Stomach (tissue), 9 donors: Measurements from ENCODE around the gene PIANP. TPM values are rescaled to one million over a fixed set of nuclear protein-coding genes. Genes with fewer than 3 reads are reported as not detected.

Experiments
- DNase-seq, 2 donors: peaks; one replicate each; pipeline versions ENCODE4 v3.0.0 to v3.0.0-alpha.2; 2013 to 2019
- H3K27ac ChIP-seq, 5 donors: fragments of 200-600 bp in 4 of 5; sonication (generic) in 4 of 5; one replicate each; pipeline ENCODE4 v1.5.1; 2013 to 2019; ENCODE audit warnings: mild to moderate bottlenecking in 1 of 5, moderate library complexity in 1 of 5
- H3K27me3 ChIP-seq, 3 donors: fragments of 200-600 bp; sonication (generic); one replicate each; pipeline ENCODE4 v1.5.1; 2017 to 2019; ENCODE audit warnings: mixed run types in 1 of 3
- H3K36me3 ChIP-seq, 4 donors: fragments of 200-600 bp; sonication (generic); 1 replicate in 3 of 4; 2 replicates in 1 of 4; pipeline ENCODE4 v1.5.1; 2016 to 2019
- H3K4me1 ChIP-seq, 4 donors: fragments of 200-600 bp; sonication (generic); one replicate each; pipeline ENCODE4 v1.5.1; 2016 to 2019
- H3K4me3 ChIP-seq, 4 donors: fragments of 200-600 bp; sonication (generic) in 3 of 4; one replicate each; pipeline ENCODE4 v1.5.1; 2016 to 2019; ENCODE audit warnings: mild to moderate bottlenecking in 1 of 4
- H3K9me3 ChIP-seq, 4 donors: fragments of 200-600 bp; sonication (generic); one replicate each; pipeline ENCODE4 v1.5.1; 2016 to 2019
- EP300 ChIP-seq: sonication (generic); formaldehyde crosslinking; IDR thresholded peaks from one replicate; pipeline ENCODE4 v1.6.1; 2017; ENCODE audit warnings: antibody characterized with exemption
- POLR2A ChIP-seq, 4 donors: fragments of 450-650 bp; IDR thresholded peaks; one replicate each; pipeline ENCODE4 v1.6.1; 2016; ENCODE audit warnings: antibody characterized with exemption in 4 of 4, control low read depth in 2 of 4, mild to moderate bottlenecking in 1 of 4, moderate library complexity in 1 of 4
- POLR2AphosphoS5 ChIP-seq, 3 donors: sonication (generic); formaldehyde crosslinking; IDR thresholded peaks; one replicate each; pipeline ENCODE4 v1.6.1; 2016; ENCODE audit warnings: antibody characterized with exemption in 3 of 3
- WGBS, 5 donors: extraction: QIAGEN DNeasy Blood & Tissue Kit in 3 of 5; methylation state at CpG; one replicate each; pipeline versions ENCODE4 v1.1.5 to v1.1.7; 2013 to 2018; 5-methylcytosine and 5-hydroxymethylcytosine counted together
- intact Hi-C: fragments of 100-400 bp; cut with DNase I; formaldehyde crosslinking; loops from one replicate; pipeline ENCODE4 v1.15.1; 2023; ENCODE audit warnings: low total_unique reads
- polyA plus RNA-seq, 3 donors: library from polyadenylated mRNA; stranded (reverse); fragments of 200-250 nt; gene quantifications; one replicate each; pipeline ENCODE4 v1.2.3, GENCODE V29; 2013
- total RNA-seq, 5 donors: library from RNA; depleted of rRNA; stranded (reverse); fragments of >200 nt; gene quantifications; one replicate each; pipeline versions ENCODE4 v1.1.0 to v1.2.3, GENCODE V29; 2014 to 2016
- TF ChIP-seq, protein P1 (sequence below), 7 experiments: fragments of 450-650 bp in 4 of 7; fragments of 200-600 bp in 3 of 7; sonication (generic) in 3 of 7; IDR thresholded peaks; one replicate each; pipeline ENCODE4 v1.5.1; 2016 to 2019; ENCODE audit warnings: antibody characterized with exemption in 7 of 7, control low read depth in 2 of 7, mild to moderate bottlenecking in 1 of 7
- donor health status: healthy with polysubstance abuse.
- donor health status: Bipolar disorder and iron deficiency.
- donor health status: healthy.

The PIANP gene
- total and polyA plus RNA-seq, 8 donors = 0.14 to 1.7 (median 0.50) TPM; not detected in 3

DNA sequence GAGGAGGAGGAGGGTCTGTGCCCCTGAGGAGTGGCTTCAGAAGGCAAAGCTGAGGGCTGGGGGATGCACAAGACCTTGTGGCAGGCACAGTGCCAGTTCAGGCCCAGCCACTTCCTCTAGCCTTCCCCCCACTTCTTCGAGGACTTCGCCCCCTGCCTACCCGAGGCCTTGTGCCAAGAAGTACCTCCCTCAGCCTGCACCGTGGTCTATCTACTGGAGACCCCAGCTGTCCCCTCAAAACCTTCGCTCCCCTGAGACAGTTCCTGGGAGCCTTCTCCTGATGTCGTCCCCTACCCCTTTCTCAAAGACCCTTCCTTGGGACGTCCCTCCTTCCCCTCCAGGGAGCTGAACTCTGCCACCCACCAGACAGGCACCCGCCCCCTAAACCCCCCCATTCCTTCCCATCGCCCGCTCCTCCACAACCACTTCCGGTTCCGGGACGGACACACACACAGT, 12.0 kb downstream of the PIANP start:
- 0 to 1% (median 0%) methylated on average over 12 to 13 of the region's 13 CpGs for WGBS, 5 donors
- Histone ChIP-seq H3K4me1 (peaks cover 30 to 66% (median 52%) of the 10 kb centered on the region in 4 donors), H3K27ac (peak overlapping the region; percentile 94 to 100 (median 98)), H3K27me3 (no peaks in the 10 kb centered on the region), H3K36me3 (peaks cover 0 to 15% (median 9%) of the 10 kb centered on the region in 4 donors), H3K9me3 (no peaks in the 10 kb centered on the region), H3K4me3 (peak overlapping the region; percentile 68 to 97 (median 84))
- peak; percentile 49 to 86 for DNase-seq
- intact Hi-C loops = no loop called here
- TF ChIP-seq POLR2AphosphoS5 (IDR thresholded peaks at IDR 0.05) (no peak), POLR2A (IDR thresholded peaks at IDR 0.05) (no peak), EP300 (no peak)
- TF ChIP-seq, protein P1, sequence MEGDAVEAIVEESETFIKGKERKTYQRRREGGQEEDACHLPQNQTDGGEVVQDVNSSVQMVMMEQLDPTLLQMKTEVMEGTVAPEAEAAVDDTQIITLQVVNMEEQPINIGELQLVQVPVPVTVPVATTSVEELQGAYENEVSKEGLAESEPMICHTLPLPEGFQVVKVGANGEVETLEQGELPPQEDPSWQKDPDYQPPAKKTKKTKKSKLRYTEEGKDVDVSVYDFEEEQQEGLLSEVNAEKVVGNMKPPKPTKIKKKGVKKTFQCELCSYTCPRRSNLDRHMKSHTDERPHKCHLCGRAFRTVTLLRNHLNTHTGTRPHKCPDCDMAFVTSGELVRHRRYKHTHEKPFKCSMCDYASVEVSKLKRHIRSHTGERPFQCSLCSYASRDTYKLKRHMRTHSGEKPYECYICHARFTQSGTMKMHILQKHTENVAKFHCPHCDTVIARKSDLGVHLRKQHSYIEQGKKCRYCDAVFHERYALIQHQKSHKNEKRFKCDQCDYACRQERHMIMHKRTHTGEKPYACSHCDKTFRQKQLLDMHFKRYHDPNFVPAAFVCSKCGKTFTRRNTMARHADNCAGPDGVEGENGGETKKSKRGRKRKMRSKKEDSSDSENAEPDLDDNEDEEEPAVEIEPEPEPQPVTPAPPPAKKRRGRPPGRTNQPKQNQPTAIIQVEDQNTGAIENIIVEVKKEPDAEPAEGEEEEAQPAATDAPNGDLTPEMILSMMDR (IDR thresholded peaks at IDR 0.05) = no peak

DNA sequence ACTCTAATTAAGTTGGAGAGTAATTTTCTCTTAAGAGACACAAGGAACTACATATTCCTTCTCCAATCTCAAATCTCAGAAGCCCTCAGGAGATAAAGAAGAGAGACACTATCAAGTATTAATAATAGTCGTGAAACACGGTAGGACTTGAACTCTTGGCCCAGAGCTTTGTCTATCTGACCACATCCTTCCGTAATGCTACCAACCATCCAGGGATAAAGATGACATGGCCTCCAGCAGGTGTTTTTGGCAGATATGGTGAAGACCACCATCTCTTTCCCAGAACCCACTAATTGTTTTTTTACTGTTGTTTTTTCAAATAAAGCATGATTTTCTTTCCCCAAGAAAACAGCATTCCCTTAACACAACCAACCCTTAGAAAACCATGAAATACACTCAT, 14.8 kb downstream of the PIANP start:
- peaks cover 30 to 71% (median 58%) of the 10 kb centered on the region in 4 donors for H3K4me1 ChIP-seq
- DNase-seq = no peak
- H3K27ac ChIP-seq = peak overlapping the region in 1 of 5 donors; percentile 10
- 52 to 80% (median 77%) methylated on average over 3 of the region's 3 CpGs for WGBS, 5 donors
- intact Hi-C loops = no loop called here
- no peaks in the 10 kb centered on the region for H3K9me3 ChIP-seq
- TF ChIP-seq POLR2A (IDR thresholded peaks at IDR 0.05) = no peak
- TF ChIP-seq EP300 = no peak
- TF ChIP-seq, protein P1 (IDR thresholded peaks at IDR 0.05) = no peak
- TF ChIP-seq POLR2AphosphoS5 (IDR thresholded peaks at IDR 0.05) = no peak
- peaks cover 0 to 39% (median 32%) of the 10 kb centered on the region in 4 donors for H3K36me3 ChIP-seq
- H3K27me3 ChIP-seq = no peaks in the 10 kb centered on the region
- H3K4me3 ChIP-seq = no peak overlapping the region

DNA sequence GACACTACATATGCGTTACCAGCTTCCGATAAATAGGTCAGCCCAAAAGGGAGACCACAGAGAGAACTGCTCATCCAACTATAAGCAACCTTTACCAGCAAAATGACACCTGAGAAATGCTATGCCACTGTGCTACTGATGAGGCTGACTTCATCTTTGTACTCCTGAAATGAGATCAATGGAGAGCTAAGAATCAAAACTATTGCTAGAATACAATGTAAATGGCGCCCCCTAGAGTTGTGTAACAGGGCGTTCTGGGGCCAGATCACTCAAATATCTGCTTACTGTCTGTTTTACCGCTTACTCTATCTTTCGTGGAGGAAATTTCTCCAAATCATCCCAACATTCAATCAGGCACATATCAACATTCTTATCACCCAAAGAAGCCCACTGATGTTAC, 16.0 kb downstream of the PIANP start:
- Histone ChIP-seq H3K27me3 (no peaks in the 10 kb centered on the region), H3K9me3 (no peaks in the 10 kb centered on the region), H3K27ac (no peak overlapping the region), H3K36me3 (peaks cover 4 to 48% (median 44%) of the 10 kb centered on the region in 4 donors), H3K4me1 (peaks cover 21 to 64% (median 48%) of the 10 kb centered on the region in 4 donors), H3K4me3 (no peak overlapping the region)
- intact Hi-C loops = no loop called here
- 57 to 65% (median 62%) methylated on average over 6 of the region's 6 CpGs for WGBS, 5 donors
- TF ChIP-seq, protein P1 (IDR thresholded peaks at IDR 0.05) = peak in 3 of 7 experiments; percentile 20 to 33 (median 31)
- TF ChIP-seq POLR2A (IDR thresholded peaks at IDR 0.05) (no peak), POLR2AphosphoS5 (IDR thresholded peaks at IDR 0.05) (no peak), EP300 (no peak)
- DNase-seq = peak in 1 of 2 donors; percentile 51

DNA sequence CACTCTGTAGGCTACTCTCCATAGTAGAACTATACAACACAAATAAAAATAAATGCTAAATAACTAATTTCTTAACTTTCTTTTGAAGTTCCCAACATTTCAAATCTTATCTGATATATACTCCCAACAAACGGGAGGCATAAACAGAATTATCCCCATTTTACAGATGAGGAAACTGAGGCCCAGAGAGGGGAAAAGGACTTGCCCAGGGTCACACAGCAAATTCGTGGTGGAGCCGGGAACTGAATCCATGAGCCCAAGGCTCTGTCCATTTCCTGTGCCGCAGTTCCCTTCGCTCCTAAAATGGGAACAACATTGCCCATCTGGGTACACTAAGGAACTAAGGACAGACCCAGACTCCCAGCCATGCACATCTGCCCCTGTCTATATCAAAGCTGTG, 23.7 kb downstream of the PIANP start:
- H3K9me3 ChIP-seq = no peaks in the 10 kb centered on the region
- 93 to 99% (median 94%) methylated on average over 5 of the region's 5 CpGs for WGBS, 5 donors

More for the DNA sequence above, 23.7 kb downstream of the PIANP start:
- Histone ChIP-seq H3K4me3 (no peak overlapping the region), H3K4me1 (peaks cover 0 to 8% (median under 1%) of the 10 kb centered on the region in 4 donors), H3K36me3 (peaks cover 65 to 100% (median 98%) of the 10 kb centered on the region in 4 donors), H3K27me3 (no peaks in the 10 kb centered on the region), H3K27ac (no peak overlapping the region)
- no peak for DNase-seq
- intact Hi-C loops = no loop called here
- TF ChIP-seq POLR2A (IDR thresholded peaks at IDR 0.05) = no peak
- TF ChIP-seq, protein P1 (IDR thresholded peaks at IDR 0.05) = no peak
- no peak for TF ChIP-seq POLR2AphosphoS5 (IDR thresholded peaks at IDR 0.05)
